Prostate gland (tissue), 2 donors: ENCODE data around the gene TMTC1.

Source experiments
- CTCF ChIP-seq, 4 experiments: fragments of 200-600 bp in 2 of 4; fragments of 450-650 bp in 2 of 4; sonication (generic) in 2 of 4; IDR thresholded peaks; 1 replicate in 3 of 4; 2 replicates in 1 of 4; pipeline ENCODE4 v1.5.1; 2016 to 2019; ENCODE audit warnings: antibody characterized with exemption in 4 of 4, mild to moderate bottlenecking in 2 of 4, moderate library complexity in 2 of 4
- POLR2A ChIP-seq: fragments of 450-650 bp; IDR thresholded peaks from one replicate; pipeline ENCODE4 v1.6.1; 2016; ENCODE audit warnings: antibody characterized with exemption, mild to moderate bottlenecking

GRCh38 chr12:29528161-29528560 lies 255.6 kb downstream of the TMTC1 start:
- TF ChIP-seq CTCF (IDR thresholded peaks at IDR 0.05) = no peak
- no peak for TF ChIP-seq POLR2A
